Measurements from ENCODE around the gene CDK19. TPM values are rescaled to one million over a fixed set of nuclear protein-coding genes. Genes with fewer than 3 reads are reported as not detected.

CDK19 gene
- total and polyA plus RNA-seq, 2 of the 13 experiments (the other 11 are each of a cell fraction or from before 2014, with no cell fraction given): 13.4 to 27.0 TPM

GRCh38 chr6:110822249-110822648 is 7.0 kb upstream of the CDK19 start:
- H3K36me3 ChIP-seq (replicated peaks in 1 of 2; ENCODE audit: control insufficient read depth in 1 of 2, insufficient read depth in 2 of 2, low read length in 2 of 2): no peaks in the 10 kb centered on the region
- no peak for FAIRE-seq
- ChIA-PET CTCF (ENCODE audit: low intra/inter-chr PET ratio, low total read pairs) (no interaction called here), POLR2A (no interaction called here)
- in situ Hi-C loops (cut with HindIII; ENCODE audit: extremely low pct_ligation_motif_present, low pct_unique_long_range_greater_than_20kb): no loop called here
- intact Hi-C loops (cut with micrococcal nuclease; ENCODE audit: unreplicated experiment): no loop called here
- no peaks in the 10 kb centered on the region for H3K27me3 ChIP-seq (ENCODE audit: control insufficient read depth in 1 of 2, insufficient read depth in 2 of 2, low read length in 2 of 2)
- no TSS peak for BruUV-seq (replicated peaks)
- H3K4me2 ChIP-seq (ENCODE audit: low read depth, low read length): no peak overlapping the region
- H3K9ac ChIP-seq (ENCODE audit: insufficient read depth, low read depth, low read length): no peak overlapping the region
- H3K9me3 ChIP-seq (ENCODE audit: low read length): no peaks in the 10 kb centered on the region
- peaks cover 29% of the 10 kb centered on the region for H3K4me1 ChIP-seq (ENCODE audit: insufficient read depth, low read length)
- TF ChIP-seq ZNF160 (CRISPR knock-in tag; IDR thresholded peaks at IDR 0.05): no peak
- TF ChIP-seq ZNF274 (CRISPR knock-in tag; IDR thresholded peaks at IDR 0.05): no peak
- TF ChIP-seq DRAP1 (CRISPR knock-in tag; IDR thresholded peaks at IDR 0.05): no peak
- TF ChIP-seq ZNF367 (CRISPR knock-in tag; IDR thresholded peaks at IDR 0.05; ENCODE audit: borderline replicate concordance): no peak
- no peak for TF ChIP-seq SATB2 (CRISPR knock-in tag; IDR thresholded peaks at IDR 0.05)
- TF ChIP-seq XBP1 (CRISPR knock-in tag; IDR thresholded peaks at IDR 0.05): no peak
- TF ChIP-seq MAFG (CRISPR knock-in tag; IDR thresholded peaks at IDR 0.05): no peak
- TF ChIP-seq KDM5A (IDR thresholded peaks at IDR 0.05; ENCODE audit: borderline replicate concordance, low read length): no peak
- TF ChIP-seq BCLAF1 (IDR thresholded peaks at IDR 0.05): no peak
- no peak for TF ChIP-seq ZFP90 (CRISPR knock-in tag; IDR thresholded peaks at IDR 0.05; ENCODE audit: borderline replicate concordance)
- TF ChIP-seq ZNF550 (CRISPR knock-in tag; IDR thresholded peaks at IDR 0.05; ENCODE audit: borderline replicate concordance): no peak
- no peak for TF ChIP-seq ARNT (IDR thresholded peaks at IDR 0.05)
- no peak for TF ChIP-seq SKI (IDR thresholded peaks at IDR 0.05; ENCODE audit: partially characterized antibody)
- TF ChIP-seq HOMEZ (CRISPR knock-in tag; IDR thresholded peaks at IDR 0.05; ENCODE audit: low read depth): no peak
- no peak for TF ChIP-seq ZSCAN22 (CRISPR knock-in tag; IDR thresholded peaks at IDR 0.05)
- no peak for TF ChIP-seq ZNF556 (CRISPR knock-in tag; IDR thresholded peaks at IDR 0.05; ENCODE audit: borderline replicate concordance)
- H3K4me3 ChIP-seq (replicated peaks in 1 of 3; ENCODE audit: insufficient read depth in 1 of 3, low read depth in 2 of 3, low read length in 3 of 3): no peak overlapping the region
- H3K27ac ChIP-seq (ENCODE audit: extremely low read length, insufficient read depth, low read length): no peak overlapping the region
- no peak overlapping the region for H2AFZ ChIP-seq (ENCODE audit: low read length)
- no peak for DNase-seq (ENCODE audit: low spot score)
- no peak for ATAC-seq
- peaks cover 3% of the 10 kb centered on the region for H3K79me2 ChIP-seq (ENCODE audit: insufficient read depth, low read length)
- H4K20me1 ChIP-seq (ENCODE audit: insufficient read depth, low read length): no peaks in the 10 kb centered on the region

All from HepG2 (cell line).